Activated naive CD8-positive, alpha-beta T cell treated with anti-CD3 and anti-CD28 coated beads, Interleukin-2, amount 10 ng/mL, durations not matched to agents 7 days and 5 days (primary cell): ENCODE results near the gene CDC37L1. TPM values are rescaled to one million over a fixed set of nuclear protein-coding genes. Genes with fewer than 3 reads are reported as not detected.

Experiments used
- ATAC-seq: fragments of 150-1000 bp; cut with Tn5 transposase; one replicate; pipeline ENCODE4 v1.10.0; 2021; ENCODE audit warnings: low read depth, moderate library complexity
- POLR2A ChIA-PET: fragments of 350-600 bp; sonication (Branson Sonifier 250); formaldehyde crosslinking; loops from one replicate; lab custom pipeline; 2021; ENCODE audit warnings: antibody characterized with exemption; lab: Charles Lee
- DNase-seq: peaks from one replicate; pipeline ENCODE4 v3.0.0; 2021
- H3K27ac Mint-ChIP-seq: one replicate; pipeline ENCODE4 v1.8.0; 2022; ENCODE audit warnings: mild to moderate bottlenecking, mixed read lengths
- H3K27me3 Mint-ChIP-seq: one replicate; pipeline ENCODE4 v1.8.0; 2022; ENCODE audit warnings: mild to moderate bottlenecking, moderate library complexity, mixed read lengths
- H3K36me3 Mint-ChIP-seq: one replicate; pipeline ENCODE4 v1.8.0; 2021; ENCODE audit warnings: mild to moderate bottlenecking, mixed read lengths
- H3K4me1 Mint-ChIP-seq: one replicate; pipeline ENCODE4 v1.8.0; 2021; ENCODE audit warnings: mixed read lengths
- H3K4me3 Mint-ChIP-seq: one replicate; pipeline ENCODE4 v1.8.0; 2022; ENCODE audit warnings: mild to moderate bottlenecking, moderate library complexity, mixed read lengths
- H3K9me3 Mint-ChIP-seq: one replicate; pipeline ENCODE4 v1.8.0; 2021; ENCODE audit warnings: mixed read lengths
- total RNA-seq, 2 experiments: library from RNA; stranded (reverse); gene quantifications; one replicate each; pipeline ENCODE4 v1.2.3, GENCODE V29; 2021

Gene CDC37L1
- total RNA-seq, 2 experiments from 2014 or later: 14.4 to 14.6 TPM

GRCh38 chr9:4677392-4677791, 2.0 kb upstream of the CDC37L1 start:
- DNase-seq (no peak), ATAC-seq (no peak)
- Mint-ChIP-seq H3K27ac (no peak overlapping the region), H3K4me3 (no peak overlapping the region), H3K27me3 (no peaks in the 10 kb centered on the region), H3K9me3 (no peaks in the 10 kb centered on the region), H3K36me3 (peaks cover 2% of the 10 kb centered on the region), H3K4me1 (no peaks in the 10 kb centered on the region)
- POLR2A ChIA-PET: interaction anchor here (1.2 kb wide), 2 partner anchors 12 to 1151 kb away, joined by 3 to 5 read pairs; partner anchors contain the start of gene SPATA6L

- H3K27ac Mint-ChIP-seq: no peak overlapping the region
- no peaks in the 10 kb centered on the region for H3K27me3 Mint-ChIP-seq
- DNase-seq (no peak), ATAC-seq (peak; percentile 9)
- no peaks in the 10 kb centered on the region for H3K9me3 Mint-ChIP-seq
- peaks cover 9% of the 10 kb centered on the region for H3K36me3 Mint-ChIP-seq
- peaks cover 5% of the 10 kb centered on the region for H3K4me1 Mint-ChIP-seq
- POLR2A ChIA-PET: interaction anchor here (1.0 to 1.6 kb wide), 7 partner anchors 9 to 1152 kb away, joined by 3 to 27 read pairs (median 7); partner anchors contain the start of genes AK3, PLPP6 and SPATA6L
- H3K4me3 Mint-ChIP-seq: no peak overlapping the region
These were observed 596 bp upstream of the CDC37L1 start for GRCh38 chr9:4678679-4679267.

- Mint-ChIP-seq H3K27me3 (no peaks in the 10 kb centered on the region), H3K4me1 (peaks cover 6% of the 10 kb centered on the region), H3K4me3 (no peak overlapping the region), H3K27ac (no peak overlapping the region), H3K9me3 (no peaks in the 10 kb centered on the region), H3K36me3 (peaks cover 15% of the 10 kb centered on the region)
- POLR2A ChIA-PET: interaction anchor here (1.4 to 1.5 kb wide), 3 partner anchors 15 to 61 kb away, joined by 4 to 27 read pairs (median 5); partner anchors contain the start of gene AK3
- DNase-seq: no peak
- no peak for ATAC-seq
These were observed 780 bp downstream of the CDC37L1 start for GRCh38 chr9:4680173-4680525.

GRCh38 chr9:4680750-4681149, 1.4 kb downstream of the CDC37L1 start:
- DNase-seq (no peak), ATAC-seq (no peak)
- Mint-ChIP-seq H3K4me1 (peaks cover 9% of the 10 kb centered on the region), H3K9me3 (no peaks in the 10 kb centered on the region), H3K27ac (no peak overlapping the region), H3K36me3 (peaks cover 13% of the 10 kb centered on the region), H3K27me3 (no peaks in the 10 kb centered on the region), H3K4me3 (no peak overlapping the region)
- POLR2A ChIA-PET: interaction anchor here (1.4 to 1.5 kb wide), 2 partner anchors 14 to 60 kb away, joined by 4 to 5 read pairs; partner anchors contain the start of gene AK3

GRCh38 chr9:4684820-4685219, 5.5 kb downstream of the CDC37L1 start:
- POLR2A ChIA-PET: interaction anchor here (1.1 kb wide), 1 partner anchor 57 kb away, joined by 3 read pairs; no protein-coding TSS in a partner anchor
- Mint-ChIP-seq H3K4me3 (no peak overlapping the region), H3K4me1 (peaks cover 16% of the 10 kb centered on the region), H3K9me3 (no peaks in the 10 kb centered on the region), H3K36me3 (peaks cover 18% of the 10 kb centered on the region), H3K27ac (no peak overlapping the region), H3K27me3 (no peaks in the 10 kb centered on the region)
- DNase-seq (no peak), ATAC-seq (no peak)

- Mint-ChIP-seq H3K36me3 (peaks cover 26% of the 10 kb centered on the region), H3K4me3 (no peak overlapping the region), H3K27ac (no peak overlapping the region), H3K9me3 (no peaks in the 10 kb centered on the region), H3K27me3 (no peaks in the 10 kb centered on the region), H3K4me1 (peaks cover 18% of the 10 kb centered on the region)
- POLR2A ChIA-PET: no interaction called here
- no peak for ATAC-seq
- DNase-seq: no peak
These were observed 6.7 kb downstream of the CDC37L1 start for GRCh38 chr9:4686112-4686511.

GRCh38 chr9:4686584-4686983, 7.2 kb downstream of the CDC37L1 start:
- DNase-seq (no peak), ATAC-seq (no peak)
- peaks cover 30% of the 10 kb centered on the region for H3K36me3 Mint-ChIP-seq
- no peaks in the 10 kb centered on the region for H3K9me3 Mint-ChIP-seq
- peaks cover 19% of the 10 kb centered on the region for H3K4me1 Mint-ChIP-seq
- no peak overlapping the region for H3K4me3 Mint-ChIP-seq
- H3K27me3 Mint-ChIP-seq: no peaks in the 10 kb centered on the region
- H3K27ac Mint-ChIP-seq: no peak overlapping the region
- POLR2A ChIA-PET: no interaction called here

GRCh38 chr9:4689021-4689420, 9.7 kb downstream of the CDC37L1 start:
- no peaks in the 10 kb centered on the region for H3K27me3 Mint-ChIP-seq
- POLR2A ChIA-PET: no interaction called here
- H3K36me3 Mint-ChIP-seq: peaks cover 26% of the 10 kb centered on the region
- peaks cover 15% of the 10 kb centered on the region for H3K4me1 Mint-ChIP-seq
- no peak overlapping the region for H3K27ac Mint-ChIP-seq
- no peak for ATAC-seq
- no peak for DNase-seq
- no peak overlapping the region for H3K4me3 Mint-ChIP-seq
- no peaks in the 10 kb centered on the region for H3K9me3 Mint-ChIP-seq

GRCh38 chr9:4689687-4690104, 10.3 kb downstream of the CDC37L1 start:
- no peak for DNase-seq
- no peaks in the 10 kb centered on the region for H3K27me3 Mint-ChIP-seq
- H3K9me3 Mint-ChIP-seq: no peaks in the 10 kb centered on the region
- POLR2A ChIA-PET: no interaction called here
- no peak overlapping the region for H3K27ac Mint-ChIP-seq
- H3K36me3 Mint-ChIP-seq: peaks cover 25% of the 10 kb centered on the region
- H3K4me1 Mint-ChIP-seq: peaks cover 15% of the 10 kb centered on the region
- no peak for ATAC-seq
- no peak overlapping the region for H3K4me3 Mint-ChIP-seq

GRCh38 chr9:4690144-4690543, 10.8 kb downstream of the CDC37L1 start:
- POLR2A ChIA-PET: no interaction called here
- peaks cover 20% of the 10 kb centered on the region for H3K36me3 Mint-ChIP-seq
- DNase-seq (no peak), ATAC-seq (no peak)
- no peaks in the 10 kb centered on the region for H3K9me3 Mint-ChIP-seq
- peaks cover 13% of the 10 kb centered on the region for H3K4me1 Mint-ChIP-seq
- no peak overlapping the region for H3K27ac Mint-ChIP-seq
- no peaks in the 10 kb centered on the region for H3K27me3 Mint-ChIP-seq
- H3K4me3 Mint-ChIP-seq: no peak overlapping the region

- peaks cover 8% of the 10 kb centered on the region for H3K4me1 Mint-ChIP-seq
- H3K9me3 Mint-ChIP-seq: no peaks in the 10 kb centered on the region
- peaks cover 17% of the 10 kb centered on the region for H3K36me3 Mint-ChIP-seq
- DNase-seq (no peak), ATAC-seq (no peak)
- H3K27me3 Mint-ChIP-seq: no peaks in the 10 kb centered on the region
- POLR2A ChIA-PET: interaction anchor here (0.9 kb wide), 1 partner anchor 48 kb away, joined by 3 read pairs; no protein-coding TSS in a partner anchor
- no peak overlapping the region for H3K4me3 Mint-ChIP-seq
- H3K27ac Mint-ChIP-seq: no peak overlapping the region
These were observed 12.4 kb downstream of the CDC37L1 start for GRCh38 chr9:4691795-4692194.

GRCh38 chr9:4700091-4700490, 20.7 kb downstream of the CDC37L1 start:
- Mint-ChIP-seq H3K4me3 (no peak overlapping the region), H3K27me3 (no peaks in the 10 kb centered on the region), H3K9me3 (no peaks in the 10 kb centered on the region), H3K27ac (no peak overlapping the region), H3K36me3 (peaks cover 33% of the 10 kb centered on the region), H3K4me1 (no peaks in the 10 kb centered on the region)
- DNase-seq (no peak), ATAC-seq (no peak)
- POLR2A ChIA-PET: no interaction called here

GRCh38 chr9:4700932-4701331, 21.6 kb downstream of the CDC37L1 start:
- no peak for DNase-seq
- POLR2A ChIA-PET: no interaction called here
- no peak for ATAC-seq
- H3K4me1 Mint-ChIP-seq: no peaks in the 10 kb centered on the region
- H3K4me3 Mint-ChIP-seq: no peak overlapping the region
- no peaks in the 10 kb centered on the region for H3K27me3 Mint-ChIP-seq
- peaks cover 34% of the 10 kb centered on the region for H3K36me3 Mint-ChIP-seq
- no peaks in the 10 kb centered on the region for H3K9me3 Mint-ChIP-seq
- no peak overlapping the region for H3K27ac Mint-ChIP-seq

- peaks cover 37% of the 10 kb centered on the region for H3K36me3 Mint-ChIP-seq
These were observed 22.2 kb downstream of the CDC37L1 start for GRCh38 chr9:4701526-4701925.

More at GRCh38 chr9:4701526-4701925, 22.2 kb downstream of the CDC37L1 start:
- DNase-seq (no peak), ATAC-seq (no peak)
- Mint-ChIP-seq H3K27me3 (no peaks in the 10 kb centered on the region), H3K4me1 (no peaks in the 10 kb centered on the region), H3K4me3 (no peak overlapping the region), H3K9me3 (no peaks in the 10 kb centered on the region), H3K27ac (no peak overlapping the region)
- POLR2A ChIA-PET: interaction anchor here (0.7 kb wide), 1 partner anchor 186 kb away, joined by 3 read pairs; no protein-coding TSS in a partner anchor
